ENCODE data around the gene PRAMEF13. TPM values are rescaled to one million over a fixed set of nuclear protein-coding genes. Genes with fewer than 3 reads are reported as not detected.
"Not testable (repeated sequence)": the region's sequence is repeated elsewhere in the genome, so short reads cannot be mapped to it uniquely, and the experiment has no call there.

PRAMEF13 gene, protein sequence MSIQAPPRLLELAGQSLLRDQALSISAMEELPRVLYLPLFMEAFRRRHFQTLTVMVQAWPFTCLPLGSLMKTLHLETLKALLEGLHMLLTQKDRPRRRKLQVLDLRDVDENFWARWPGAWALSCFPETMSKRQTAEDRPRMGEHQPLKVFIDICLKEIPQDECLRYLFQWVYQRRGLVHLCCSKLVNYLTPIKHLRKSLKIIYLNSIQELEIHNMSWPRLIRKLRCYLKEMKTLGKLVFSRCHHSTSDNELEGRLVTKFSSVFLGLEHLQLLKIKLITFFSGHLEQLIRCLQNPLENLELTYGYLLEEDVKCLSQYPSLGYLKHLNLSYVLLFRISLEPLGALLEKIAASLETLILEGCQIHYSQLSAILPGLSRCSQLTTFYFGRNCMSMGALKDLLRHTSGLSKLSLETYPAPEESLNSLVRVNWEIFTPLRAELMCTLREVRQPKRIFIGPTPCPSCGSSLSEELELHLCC
- not detected for total RNA-seq

DNA sequence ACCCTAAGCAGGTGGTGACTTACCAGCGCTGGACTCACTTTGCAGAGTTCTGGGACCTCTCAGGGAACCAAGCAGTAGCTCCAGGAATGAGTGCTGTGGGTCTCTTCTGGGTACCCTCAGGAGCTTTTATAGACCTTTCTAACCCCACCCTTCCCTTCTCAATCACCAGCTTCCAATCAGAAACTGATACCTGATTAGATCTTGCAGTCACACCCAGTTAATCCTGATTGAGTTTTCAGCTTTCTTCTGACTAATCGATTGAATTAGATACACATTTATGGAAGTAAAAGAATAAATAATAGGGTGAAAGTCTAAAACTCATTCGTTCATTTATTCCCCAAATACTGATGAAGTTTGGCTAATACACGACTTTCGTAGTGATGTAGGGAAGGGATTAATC, at the start of gene PRAMEF13:
Gene PRAMEF13 (minus strand): TSS at position 101 of the 400 bp plus-strand sequence. CDS start 1,820 bp downstream, outside the sequence.
- DNase-seq: not testable (repeated sequence)

DNA sequence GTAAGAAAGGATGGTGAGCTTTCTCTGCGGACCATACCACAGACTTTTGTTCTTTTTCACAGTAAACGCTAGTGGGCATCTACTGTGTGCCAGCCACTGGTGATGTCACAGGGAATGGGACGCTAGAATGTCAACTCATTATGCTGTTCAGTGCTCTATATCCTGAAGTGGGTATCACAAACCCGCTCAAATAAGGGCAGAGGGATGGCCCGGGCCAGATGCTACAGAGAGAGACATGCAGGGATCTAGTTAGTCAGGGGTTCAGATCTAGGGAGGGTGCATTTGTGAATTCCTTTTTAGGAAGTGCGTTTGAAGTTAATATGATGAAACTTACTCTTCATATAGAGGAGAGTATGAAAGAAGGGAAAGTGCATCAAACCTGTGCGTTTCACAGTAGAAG, 45.9 kb upstream of the PRAMEF13 start:
- DNase-seq: not testable (repeated sequence)

DNA sequence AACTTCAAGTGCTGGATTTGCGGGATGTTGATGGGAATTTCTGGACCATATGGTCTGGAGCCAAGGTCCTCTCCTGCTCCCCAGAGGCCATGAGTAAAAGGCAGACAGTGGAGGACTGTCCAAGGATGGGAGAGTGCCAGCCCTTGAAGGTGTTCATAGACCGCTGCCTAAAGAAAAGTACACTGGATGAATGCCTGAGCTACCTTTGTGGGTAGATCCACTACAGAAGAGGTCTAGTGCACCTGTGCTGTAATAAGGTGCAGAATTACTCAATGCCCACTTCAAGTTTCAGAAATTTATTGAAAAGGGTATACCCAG, 45.3 kb upstream of the PRAMEF13 start:
- DNase-seq: not testable (repeated sequence)

DNA sequence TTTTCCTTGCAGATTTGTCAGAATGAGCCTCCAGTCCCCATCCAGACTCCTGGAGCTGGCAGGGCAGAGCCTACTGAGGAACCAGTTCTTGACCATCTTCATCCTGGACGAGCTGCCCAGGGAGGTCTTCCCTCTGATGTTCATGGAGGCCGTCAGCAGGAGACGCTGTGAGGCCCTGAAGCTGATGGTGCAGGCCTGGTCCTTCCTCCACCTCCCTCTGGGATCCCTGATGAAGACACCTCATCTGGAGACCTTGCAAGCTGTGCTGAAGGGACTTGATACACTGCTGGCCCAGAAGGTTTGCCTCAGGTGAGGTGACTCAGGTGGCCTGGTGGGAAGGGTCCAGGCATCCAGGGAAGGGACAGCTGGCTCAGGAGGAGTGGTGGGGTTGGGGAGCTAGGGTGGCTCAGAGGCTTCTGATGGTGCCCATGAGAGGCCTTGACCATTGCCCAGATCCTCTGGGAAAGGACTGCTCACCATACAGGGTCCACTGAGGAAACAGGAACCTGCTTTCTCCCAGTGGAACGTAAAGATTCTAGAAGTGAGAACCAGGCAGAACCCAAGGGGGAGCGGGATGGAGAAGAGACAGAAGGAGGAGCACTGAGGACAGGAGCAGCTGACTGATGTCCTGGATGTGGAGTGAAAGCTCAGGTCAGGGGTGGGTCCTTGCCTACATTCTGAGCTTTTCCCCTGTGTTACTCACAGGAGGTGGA, 44.8 kb upstream of the PRAMEF13 start:
- DNase-seq: not testable (repeated sequence)

DNA sequence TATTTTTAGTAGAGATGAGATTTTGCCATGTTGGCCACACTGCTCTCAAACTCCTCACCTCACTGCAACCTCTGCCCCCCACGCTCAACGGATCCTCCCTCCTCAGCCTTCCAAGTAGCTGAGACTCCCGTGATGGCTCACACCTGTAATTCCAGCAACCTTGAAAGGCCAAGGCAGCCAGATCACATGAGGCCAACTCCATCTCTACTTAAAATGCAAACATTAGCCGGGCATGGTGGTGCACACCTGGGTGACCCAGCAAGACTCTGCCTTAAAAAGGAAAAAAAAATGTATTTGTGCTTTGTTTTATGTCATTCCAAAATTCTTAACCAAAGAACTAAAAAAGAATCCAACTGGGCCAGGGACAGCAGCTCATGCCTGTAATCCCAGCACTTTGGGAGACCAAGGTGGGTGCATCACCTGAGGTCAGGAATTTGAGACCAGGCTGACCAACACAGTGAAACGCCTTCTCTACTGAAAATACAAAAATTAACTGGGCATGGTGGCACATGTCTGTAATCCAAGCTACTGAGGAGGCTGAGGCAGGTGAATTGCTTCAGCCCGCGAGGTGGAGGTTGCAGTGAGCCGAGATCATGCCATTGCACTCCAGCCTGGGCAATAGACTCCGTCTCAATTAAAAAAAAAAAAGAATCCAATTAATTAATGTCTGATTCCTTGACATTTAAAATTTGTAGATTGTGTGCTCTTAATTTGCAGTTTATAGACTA, 42.5 kb upstream of the PRAMEF13 start:
- not testable (repeated sequence) for DNase-seq

DNA sequence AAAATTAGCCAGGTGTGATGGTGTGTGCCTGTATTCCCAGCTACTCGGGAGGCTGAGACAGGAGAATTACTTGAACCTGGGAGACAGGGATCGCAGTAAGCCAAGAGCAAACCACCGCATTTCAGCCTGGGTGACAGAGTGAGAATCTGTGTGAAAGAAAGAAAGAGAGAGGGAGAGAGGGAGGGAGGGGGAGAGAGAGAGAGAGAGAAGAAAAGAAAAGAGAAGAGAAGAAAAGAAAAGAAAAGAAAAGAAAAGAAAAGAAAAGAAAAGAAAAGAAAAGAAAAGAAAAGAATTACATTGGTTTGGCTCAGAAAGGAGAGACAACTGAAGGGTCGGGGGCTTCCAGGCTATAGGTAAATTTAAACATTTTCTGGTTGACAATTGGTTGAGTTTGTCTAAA, 38.4 kb upstream of the PRAMEF13 start:
- not testable (repeated sequence) for DNase-seq

DNA sequence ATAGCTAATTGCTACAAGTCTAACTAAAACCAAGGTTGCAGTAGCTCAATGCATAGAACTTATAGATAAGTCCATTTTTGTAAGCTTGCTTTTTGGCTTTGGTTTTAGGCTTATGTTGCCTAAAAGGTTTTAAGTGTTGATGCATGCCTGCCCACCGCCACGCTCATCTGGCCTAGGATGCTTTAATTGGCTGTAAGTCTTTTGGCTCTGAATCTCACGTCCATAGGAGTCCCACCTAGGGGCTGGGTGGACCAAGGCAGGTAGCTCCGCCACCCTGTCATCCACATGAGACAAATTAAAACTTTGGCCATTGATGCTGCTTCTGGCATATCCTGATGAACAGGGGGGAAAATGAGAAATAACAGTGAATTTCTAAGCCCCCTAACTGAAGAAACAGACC, 36.4 kb upstream of the PRAMEF13 start:
- not testable (repeated sequence) for DNase-seq

DNA sequence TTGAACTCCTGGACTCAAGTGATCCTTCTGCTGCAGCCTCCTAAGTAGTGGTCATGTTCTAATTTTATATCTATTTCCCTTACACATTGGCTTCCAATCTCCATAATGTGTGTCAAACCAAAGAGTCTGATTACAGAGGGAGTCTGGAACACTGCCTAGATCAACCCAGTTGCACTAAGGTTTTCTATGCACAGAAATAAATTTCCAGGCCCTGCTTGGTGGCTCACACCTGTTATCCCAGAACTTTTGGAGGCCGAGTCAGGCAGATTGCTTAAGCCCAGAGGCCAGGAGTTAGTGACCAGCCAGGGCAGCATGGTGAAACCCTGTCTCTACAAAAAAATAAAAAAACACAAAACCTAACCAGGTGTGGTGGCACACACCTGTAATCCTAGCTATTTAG, 32.8 kb upstream of the PRAMEF13 start:
- DNase-seq: not testable (repeated sequence)

DNA sequence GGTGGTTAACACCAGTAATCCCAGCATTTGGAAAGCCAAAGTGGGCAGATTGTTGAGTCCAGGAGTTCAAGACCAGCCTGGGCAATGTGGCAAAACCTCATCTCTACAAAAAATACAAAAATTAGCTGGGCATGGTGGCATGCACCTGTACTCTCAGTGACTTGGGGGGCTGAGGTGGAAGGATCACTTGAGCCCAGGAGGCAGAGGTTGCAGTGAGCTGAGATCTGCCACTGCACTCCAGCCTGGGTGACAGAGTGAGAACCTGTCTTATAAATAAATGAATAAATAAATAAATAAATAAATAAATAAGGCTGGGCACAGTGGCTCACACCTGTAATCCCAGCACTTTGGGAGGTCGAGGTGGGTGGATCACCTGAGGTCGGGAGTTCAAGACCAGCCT, 30.8 kb upstream of the PRAMEF13 start:
- not testable (repeated sequence) for DNase-seq

DNA sequence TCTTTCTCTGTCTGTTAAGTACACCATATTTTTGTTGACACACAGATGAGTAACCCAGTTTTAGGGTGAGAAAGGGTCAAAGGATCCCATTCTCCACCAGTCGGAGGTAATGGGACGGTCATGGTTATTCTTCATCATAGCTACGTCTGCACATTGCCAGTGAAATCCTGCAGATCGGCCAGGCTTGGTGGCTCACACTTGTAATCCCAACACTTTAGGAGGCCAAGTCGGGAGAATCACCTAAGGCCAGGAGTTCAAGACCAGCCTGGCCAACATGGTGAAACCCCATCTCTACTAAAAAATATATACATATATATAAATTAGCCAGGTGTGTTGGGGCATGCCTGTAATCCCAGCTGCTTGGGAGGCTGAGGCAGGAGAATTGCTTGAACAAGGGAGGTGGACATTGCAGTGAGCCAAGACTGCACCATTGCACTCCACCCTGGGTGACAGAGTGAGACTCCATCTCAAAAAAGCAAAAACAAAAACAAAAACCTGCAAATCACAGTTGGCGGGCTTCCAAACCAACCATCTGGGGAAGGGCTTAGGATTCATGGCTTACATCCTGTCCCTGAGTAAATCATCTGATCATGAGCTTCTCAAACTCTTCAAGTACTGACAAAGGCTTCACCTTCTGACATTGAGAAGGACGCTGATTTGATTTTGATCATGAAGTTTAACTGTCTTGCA, 30.0 kb upstream of the PRAMEF13 start:
- not testable (repeated sequence) for DNase-seq

DNA sequence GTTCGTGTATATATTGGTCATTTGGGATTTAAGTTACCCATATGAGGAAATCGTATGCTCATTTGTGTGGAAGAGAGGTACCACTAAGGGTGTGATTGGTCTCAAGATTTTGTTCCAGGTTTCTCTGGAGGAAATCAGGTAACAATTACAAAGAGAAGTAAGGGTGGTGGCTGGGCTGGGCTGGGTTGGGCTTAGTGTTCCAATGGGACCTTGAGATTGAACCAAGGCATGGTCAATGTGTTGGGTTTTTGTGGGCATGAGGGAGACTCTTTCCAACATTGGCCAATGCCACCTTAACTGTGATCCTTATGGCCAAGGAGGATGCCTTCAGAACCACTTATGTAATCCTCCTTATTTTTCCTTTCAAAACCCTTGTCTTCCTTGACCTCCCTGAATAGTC, 29.4 kb upstream of the PRAMEF13 start:
- DNase-seq: not testable (repeated sequence)

DNA sequence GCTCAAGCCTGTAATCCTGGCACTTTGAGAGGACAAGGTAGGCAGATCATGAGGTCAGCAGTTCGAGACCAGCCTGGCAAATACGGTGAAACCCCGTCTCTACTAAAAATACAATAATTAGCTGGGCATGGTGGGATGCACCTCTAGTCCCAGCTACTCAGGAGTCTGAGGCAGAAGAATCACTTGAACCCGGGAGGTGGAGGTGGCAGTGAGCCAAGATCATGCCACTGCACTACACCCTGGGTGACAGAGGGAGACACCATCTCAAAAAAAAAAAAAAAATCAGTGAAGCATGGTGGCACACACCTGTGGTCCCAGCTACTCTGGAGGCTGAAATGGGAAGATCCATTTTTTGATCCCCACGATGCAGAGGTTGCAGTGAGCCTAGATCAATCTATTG, 28.9 kb upstream of the PRAMEF13 start:
- DNase-seq: not testable (repeated sequence)

DNA sequence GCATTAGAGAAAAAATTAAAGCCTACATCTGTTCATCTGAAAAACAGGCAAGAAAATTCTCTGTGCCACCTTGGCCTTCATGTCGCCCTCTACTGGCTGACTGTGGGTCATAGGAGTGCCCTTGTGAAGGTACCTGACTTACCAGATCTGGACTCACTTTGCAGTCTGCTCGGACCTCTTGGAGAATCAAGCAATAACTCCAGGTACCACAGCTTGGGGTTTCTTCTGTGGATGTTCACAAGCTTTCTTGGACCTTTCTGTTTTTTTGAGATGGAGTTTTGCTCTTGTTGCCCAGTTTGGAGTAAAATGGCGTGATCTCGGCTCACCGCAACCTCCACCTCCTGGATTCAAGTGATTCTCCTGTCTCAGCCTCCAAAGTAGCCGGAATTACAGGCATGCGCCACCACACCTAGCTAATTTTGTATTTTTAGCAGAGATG, 27.2 kb upstream of the PRAMEF13 start:
- DNase-seq: no peak

DNA sequence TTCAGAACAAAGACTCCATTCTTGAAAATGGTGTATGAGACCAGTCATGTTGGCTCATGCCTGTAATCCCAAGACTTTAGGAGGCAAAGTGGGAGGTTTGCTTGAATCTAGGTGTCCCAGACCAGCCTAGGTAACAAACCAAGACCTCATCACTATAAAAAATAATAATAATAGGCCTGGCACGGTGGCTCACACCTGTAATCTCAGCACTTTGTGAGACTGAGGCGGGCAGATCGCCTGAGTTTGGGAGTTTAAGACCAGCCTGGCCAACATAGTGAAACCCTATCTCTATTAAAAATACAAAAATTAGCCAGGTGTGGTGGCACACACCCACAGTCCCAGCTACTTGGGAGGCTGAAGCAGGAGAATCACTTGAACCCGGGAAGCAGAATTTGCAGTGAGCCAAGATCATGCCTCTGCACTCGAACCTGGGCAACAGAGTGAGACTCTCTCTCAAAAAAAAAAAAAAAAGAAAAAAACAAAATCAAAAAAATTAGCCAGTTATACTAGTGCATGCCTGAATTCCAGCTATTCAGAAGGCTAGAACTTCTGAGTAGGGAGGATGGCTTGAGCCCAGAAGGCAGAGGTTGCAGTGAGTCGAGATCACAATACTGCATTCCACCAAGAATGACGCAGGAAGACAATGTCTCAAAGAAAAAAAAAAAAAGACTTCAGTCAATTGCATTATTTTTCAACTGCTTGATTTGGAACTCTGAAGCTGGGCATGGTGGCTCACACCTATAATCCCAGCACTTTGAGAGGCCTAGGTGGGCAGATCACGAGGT, 26.3 kb upstream of the PRAMEF13 start:
- not testable (repeated sequence) for DNase-seq

DNA sequence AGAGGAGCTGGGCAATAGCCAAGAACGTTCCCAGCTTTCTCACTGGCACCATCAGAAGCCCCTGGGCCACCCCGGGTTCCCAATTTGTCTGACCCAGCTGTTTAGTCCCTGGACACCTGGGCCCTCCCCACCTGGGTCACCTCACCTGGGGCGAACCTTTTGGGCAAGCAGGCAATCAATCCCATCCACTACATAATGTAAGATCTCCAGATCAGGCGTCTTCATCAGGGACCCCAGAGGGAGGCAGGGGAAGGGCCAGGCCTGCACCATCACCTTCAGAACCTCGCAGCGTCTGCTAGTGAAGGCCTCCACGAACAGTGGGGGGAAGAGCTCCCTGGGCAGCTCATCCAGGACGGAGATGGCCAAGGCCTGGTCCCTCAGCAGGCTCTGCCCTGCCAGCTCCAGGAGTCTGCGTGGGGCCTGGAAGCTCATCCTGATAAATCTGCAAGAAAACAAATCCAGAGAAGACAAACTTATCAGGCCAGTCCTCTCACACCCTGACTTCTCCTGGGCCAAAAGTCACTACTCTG, 24.5 kb upstream of the PRAMEF13 start, which contains the start of gene PRAMEF18:
Gene PRAMEF18 (minus strand): TSS at position 480 of the 530 bp plus-strand sequence. CDS start 48 bp downstream, at position 432.
- not testable (repeated sequence) for DNase-seq

DNA sequence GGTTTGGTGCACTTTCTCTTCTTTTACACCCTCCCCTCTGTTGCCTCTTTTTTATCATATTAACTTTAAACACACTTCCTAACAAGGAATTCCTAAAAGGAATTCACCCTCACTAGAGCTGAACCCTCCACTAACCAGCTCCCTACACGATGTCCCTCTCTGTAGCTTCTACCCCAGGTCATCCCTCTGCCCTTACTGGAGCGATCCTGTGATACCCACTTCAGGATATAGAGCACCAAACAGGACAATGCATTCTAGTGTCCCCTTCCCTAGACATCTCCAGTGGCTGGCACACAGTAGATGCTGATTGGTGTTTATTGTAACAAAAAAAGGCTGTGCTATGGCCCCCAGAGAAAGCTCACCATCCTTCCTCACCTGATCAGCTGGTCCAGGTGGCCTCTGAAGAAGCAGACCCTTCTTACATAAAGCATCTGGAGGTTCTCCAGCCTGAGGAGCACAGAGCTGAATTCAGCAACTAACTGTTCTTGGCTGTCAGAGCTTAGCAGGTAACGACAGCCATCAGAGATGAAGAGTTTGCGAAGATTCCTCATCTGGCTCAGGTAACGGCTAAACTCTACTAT, 23.4 kb upstream of the PRAMEF13 start:
- no peak for DNase-seq

DNA sequence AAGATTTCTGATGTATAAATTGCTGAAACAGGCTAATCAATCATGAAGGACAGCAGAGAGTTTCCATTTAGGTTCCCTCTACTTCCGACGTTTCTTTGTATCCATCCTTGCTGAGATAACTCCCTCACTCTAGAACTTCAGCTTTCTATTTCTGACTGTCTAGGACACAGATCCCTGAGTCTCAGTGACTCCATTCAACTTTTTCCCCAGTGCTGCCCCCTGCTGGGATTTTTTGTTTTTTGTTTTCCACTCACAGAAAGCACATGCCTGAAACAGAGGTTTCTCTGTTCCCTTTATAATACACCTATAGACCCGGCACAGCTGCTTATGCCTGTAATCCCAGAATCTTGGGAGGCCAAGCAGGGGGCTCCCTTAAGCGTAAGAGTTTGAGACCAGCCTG, 21.6 kb upstream of the PRAMEF13 start:
- not testable (repeated sequence) for DNase-seq

DNA sequence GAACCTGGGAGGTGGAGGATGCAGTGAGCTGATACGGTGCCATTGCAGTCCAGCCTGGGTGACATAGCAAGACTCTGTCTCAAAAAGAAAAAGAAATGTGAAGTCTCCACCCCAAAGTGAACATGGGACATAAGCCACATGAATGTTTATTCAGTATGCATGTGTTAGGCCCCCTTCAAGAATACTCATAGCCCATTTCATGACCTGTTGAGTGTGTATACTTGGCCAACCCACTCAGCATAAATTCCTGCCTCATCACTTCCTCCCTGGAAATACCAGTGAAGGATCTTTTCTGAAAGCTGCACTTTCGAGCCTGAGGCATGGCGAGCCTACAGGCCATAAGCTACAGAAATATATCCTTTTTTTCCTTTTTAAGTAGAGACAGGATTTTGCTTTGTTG, 18.0 kb upstream of the PRAMEF13 start:
- not testable (repeated sequence) for DNase-seq

DNA sequence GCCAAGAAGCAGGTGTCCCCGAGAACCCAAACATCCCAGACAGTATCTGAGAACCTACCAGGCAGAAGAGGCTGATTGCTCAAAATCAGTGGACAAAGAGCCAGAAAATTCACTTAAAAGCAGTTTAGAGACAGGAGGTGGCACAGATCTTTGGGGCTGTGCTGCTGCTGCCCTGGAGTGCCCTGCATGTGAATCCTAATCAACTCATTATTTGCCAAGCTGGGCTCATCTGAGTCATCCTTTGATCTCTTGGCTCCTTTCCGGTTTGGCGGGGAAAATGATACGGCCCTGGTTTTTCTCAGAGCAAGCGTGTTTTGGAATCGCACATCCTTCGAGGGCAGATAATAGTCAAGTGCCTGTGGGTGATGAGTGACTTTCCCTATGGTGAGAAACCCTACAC, 15.4 kb upstream of the PRAMEF13 start:
- DNase-seq: not testable (repeated sequence)

DNA sequence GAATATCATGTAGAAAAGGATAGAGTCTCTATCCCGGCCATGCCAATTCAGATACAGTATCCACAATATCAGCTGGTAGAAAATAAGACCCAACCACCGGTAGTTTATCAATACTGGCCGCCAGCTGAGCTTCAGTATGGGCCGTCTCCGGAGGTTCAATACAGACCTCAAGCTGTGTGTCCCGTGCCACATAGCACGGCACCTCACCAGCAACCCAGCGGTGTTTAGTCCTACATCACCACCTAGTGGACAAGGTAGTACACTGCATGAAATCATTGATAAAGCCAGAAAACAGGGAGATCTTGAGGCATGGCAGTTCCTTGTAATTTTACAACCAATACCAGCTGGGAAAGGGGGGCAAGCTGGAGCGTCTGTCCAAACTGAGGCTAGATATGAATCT, 7.5 kb upstream of the PRAMEF13 start:
- DNase-seq: not testable (repeated sequence)
